ENCODE results near the gene PDE6A.

The PDE6A gene

DNA sequence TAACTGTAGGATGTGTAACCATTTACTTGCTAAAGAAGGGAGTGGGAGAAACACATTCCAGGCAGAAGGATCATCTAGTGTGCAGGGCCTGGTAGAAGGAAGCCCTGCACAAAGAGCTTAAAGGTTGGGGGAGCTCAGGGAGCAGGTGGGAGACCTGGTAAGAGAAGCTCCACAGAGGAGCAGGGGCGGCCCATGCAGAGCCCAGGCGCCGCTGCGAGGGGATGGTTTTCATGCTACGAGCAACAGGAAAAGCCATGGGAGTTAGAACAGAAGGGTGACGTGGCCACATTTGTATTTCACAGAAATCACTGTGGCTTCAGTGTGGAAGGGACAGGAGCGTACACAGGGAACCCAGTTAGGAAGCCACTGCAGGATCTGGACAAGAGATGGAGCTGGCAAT, 73.1 kb downstream of the PDE6A start:
- TF ChIP-seq, protein P1, sequence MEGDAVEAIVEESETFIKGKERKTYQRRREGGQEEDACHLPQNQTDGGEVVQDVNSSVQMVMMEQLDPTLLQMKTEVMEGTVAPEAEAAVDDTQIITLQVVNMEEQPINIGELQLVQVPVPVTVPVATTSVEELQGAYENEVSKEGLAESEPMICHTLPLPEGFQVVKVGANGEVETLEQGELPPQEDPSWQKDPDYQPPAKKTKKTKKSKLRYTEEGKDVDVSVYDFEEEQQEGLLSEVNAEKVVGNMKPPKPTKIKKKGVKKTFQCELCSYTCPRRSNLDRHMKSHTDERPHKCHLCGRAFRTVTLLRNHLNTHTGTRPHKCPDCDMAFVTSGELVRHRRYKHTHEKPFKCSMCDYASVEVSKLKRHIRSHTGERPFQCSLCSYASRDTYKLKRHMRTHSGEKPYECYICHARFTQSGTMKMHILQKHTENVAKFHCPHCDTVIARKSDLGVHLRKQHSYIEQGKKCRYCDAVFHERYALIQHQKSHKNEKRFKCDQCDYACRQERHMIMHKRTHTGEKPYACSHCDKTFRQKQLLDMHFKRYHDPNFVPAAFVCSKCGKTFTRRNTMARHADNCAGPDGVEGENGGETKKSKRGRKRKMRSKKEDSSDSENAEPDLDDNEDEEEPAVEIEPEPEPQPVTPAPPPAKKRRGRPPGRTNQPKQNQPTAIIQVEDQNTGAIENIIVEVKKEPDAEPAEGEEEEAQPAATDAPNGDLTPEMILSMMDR (conservative IDR thresholded peaks at IDR 0.05; ENCODE audit: low read depth, low read length) = no peak
- DNase-seq (ENCODE audit: low read depth) = no peak
- H3K4me3 ChIP-seq (ENCODE audit: low read length) = no peak overlapping the region

DNA sequence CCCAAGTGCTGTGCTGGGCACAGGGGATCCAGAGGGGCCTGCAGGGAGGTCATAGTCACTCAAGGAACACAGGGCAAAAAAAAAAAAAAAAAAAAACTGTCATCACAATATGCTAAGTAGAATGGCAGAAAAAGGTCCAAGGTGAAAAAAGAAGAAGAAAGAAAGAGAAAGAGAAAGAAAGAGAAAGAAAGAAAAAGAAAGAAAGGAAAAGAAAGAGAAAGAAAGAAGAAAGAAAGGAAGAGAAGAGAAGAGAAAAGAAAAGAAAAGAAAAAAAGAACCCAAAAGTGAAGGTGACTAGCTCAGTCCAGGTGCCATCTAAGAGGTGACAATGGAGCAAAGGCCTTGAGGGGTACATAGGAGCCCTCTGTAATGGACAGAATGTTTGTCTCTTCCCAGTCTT, 73.9 kb downstream of the PDE6A start:
- DNase-seq (ENCODE audit: low read depth) = no peak
- TF ChIP-seq, protein P1 (conservative IDR thresholded peaks at IDR 0.05; ENCODE audit: low read depth, low read length) = no peak
- no peak overlapping the region for H3K4me3 ChIP-seq (ENCODE audit: low read length)

DNA sequence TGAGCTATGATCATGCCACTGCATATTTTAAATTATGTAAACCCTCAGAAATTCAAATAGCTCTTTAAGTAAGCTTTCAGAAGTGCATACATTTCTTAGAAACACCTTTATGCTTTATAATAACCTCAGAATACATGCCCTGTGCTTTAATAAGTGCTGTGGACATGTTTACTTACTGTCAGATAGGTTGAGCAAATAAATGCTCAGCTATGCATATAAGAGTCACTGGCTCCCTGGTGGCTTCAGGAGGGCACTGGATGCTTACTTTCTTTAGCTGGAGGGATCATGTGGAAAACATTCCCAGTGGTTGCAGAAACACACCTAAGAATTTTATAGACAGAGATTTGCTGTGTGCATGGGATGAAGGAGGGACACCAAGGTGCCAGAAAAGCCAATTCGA, 74.4 kb downstream of the PDE6A start:
- no peak overlapping the region for H3K4me3 ChIP-seq (ENCODE audit: low read length)
- DNase-seq (ENCODE audit: low read depth) = no peak
- TF ChIP-seq, protein P1 (conservative IDR thresholded peaks at IDR 0.05; ENCODE audit: low read depth, low read length) = no peak

DNA sequence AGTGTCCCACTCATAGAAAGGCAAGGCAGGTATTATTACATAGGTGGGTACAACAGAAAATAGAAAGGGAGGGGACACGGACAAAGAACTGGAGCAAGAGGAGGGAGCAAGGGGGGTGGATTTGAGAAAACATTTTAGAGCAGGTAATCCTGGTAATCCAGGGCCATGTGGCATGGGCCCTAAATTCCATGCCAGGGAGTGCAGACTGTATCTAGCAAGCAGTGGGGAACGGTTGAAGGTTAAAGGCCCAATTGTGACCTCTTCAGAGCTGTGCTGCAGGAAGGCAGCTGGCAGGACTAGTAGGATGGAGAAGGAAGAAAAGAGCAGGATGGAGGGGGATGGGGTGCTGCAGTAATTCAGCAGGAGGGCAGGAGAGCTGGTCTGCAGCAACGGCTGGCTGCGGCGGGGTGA, 75.2 kb downstream of the PDE6A start:
- TF ChIP-seq, protein P1 (conservative IDR thresholded peaks at IDR 0.05; ENCODE audit: low read depth, low read length) = no peak
- no peak for DNase-seq (ENCODE audit: low read depth)
- no peak overlapping the region for H3K4me3 ChIP-seq (ENCODE audit: low read length)

DNA sequence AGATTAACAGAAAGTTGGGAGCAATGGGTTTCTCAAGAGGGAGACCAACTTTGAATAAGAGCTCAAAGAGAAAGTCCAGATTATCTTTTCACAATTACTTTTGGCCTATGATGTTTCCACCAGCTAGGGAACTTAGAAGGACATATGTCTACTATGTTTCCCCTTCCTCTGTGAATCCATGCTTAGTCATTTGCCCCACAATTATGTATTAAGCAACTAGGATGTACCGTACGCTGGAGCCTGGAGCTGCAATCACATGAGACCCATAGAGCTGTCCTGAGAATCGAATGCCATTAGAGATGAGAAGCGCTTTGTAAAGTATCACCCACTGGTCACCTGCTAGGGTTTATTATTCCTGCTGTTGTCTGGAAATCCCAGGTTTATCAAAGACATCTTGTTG, 78.8 kb downstream of the PDE6A start:
- no peak for DNase-seq (ENCODE audit: low read depth)
- no peak overlapping the region for H3K4me3 ChIP-seq (ENCODE audit: low read length)
- TF ChIP-seq, protein P1 (conservative IDR thresholded peaks at IDR 0.05; ENCODE audit: low read depth, low read length) = no peak

DNA sequence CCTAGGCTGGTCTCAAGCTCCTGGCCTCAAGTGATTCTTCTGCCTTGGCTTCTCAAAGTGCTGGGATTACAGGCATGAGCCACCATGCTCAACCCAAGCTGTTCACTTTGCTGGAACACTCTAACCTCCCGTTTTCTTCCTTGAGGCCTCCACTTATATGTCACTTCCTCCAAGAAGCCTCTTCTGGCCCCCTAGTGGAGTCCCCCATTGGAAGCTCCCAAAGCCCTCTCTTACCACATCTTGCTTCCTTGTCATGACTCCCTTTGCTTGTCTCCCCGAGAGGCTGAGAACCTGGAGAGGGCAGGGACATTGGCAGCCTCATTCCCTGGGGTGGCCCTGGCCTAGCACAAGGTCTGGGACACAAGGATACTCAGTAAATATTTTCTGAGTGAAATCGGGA, 80.8 kb downstream of the PDE6A start:
- DNase-seq (ENCODE audit: low read depth) = no peak
- no peak overlapping the region for H3K4me3 ChIP-seq (ENCODE audit: low read length)
- TF ChIP-seq, protein P1 (conservative IDR thresholded peaks at IDR 0.05; ENCODE audit: low read depth, low read length) = no peak

DNA sequence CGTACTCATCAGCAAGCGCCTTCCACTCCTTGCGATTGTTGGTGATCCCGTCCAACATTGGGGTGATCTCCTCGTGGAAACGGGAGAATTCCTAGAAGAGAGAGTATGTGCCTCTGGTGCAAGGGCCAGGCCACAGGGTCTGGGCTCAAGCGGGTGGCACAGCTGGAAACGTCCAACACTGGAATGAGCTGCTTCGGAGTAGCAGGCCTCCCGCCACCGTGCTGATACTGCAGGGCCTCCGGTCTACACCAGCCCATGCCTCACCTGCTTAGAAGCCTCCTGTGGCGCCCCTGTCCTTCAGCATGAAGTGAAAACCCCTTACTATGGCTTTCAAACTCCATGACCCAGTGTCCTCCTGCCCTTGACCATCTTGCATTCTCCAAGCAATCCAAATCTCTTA, 81.4 kb downstream of the PDE6A start:
- DNase-seq (ENCODE audit: low read depth) = no peak
- TF ChIP-seq, protein P1 (conservative IDR thresholded peaks at IDR 0.05; ENCODE audit: low read depth, low read length) = no peak
- no peak overlapping the region for H3K4me3 ChIP-seq (ENCODE audit: low read length)

Measured in retinal pigment epithelial cell (primary cell).